Nephron (organoid): ENCODE data around the gene RPA1.
A peak's percentile ranks its signal among the peaks of the same experiment; 100 is the strongest.

Experiments used
- H3K27ac Mint-ChIP-seq, 3 experiments: 2 replicates each; pipeline ENCODE4 v1.8.0; 2020; ENCODE audit warnings: mixed read lengths in 3 of 3, mild to moderate bottlenecking in 2 of 3, moderate library complexity in 1 of 3
- H3K27me3 Mint-ChIP-seq: 2 replicates; pipeline ENCODE4 v1.8.0; 2021; ENCODE audit warnings: low read depth, mild to moderate bottlenecking, moderate library complexity, mixed read lengths
- H3K36me3 Mint-ChIP-seq: 2 replicates; pipeline ENCODE4 v1.8.0; 2020; ENCODE audit warnings: low read depth, mixed read lengths
- H3K4me1 Mint-ChIP-seq: 2 replicates; pipeline ENCODE4 v1.8.0; 2020; ENCODE audit warnings: mixed read lengths
- H3K4me3 Mint-ChIP-seq, 3 experiments: 2 replicates each; pipeline ENCODE4 v1.8.0; 2020; ENCODE audit warnings: mild to moderate bottlenecking in 3 of 3, mixed read lengths in 3 of 3, moderate library complexity in 2 of 3
- H3K9me3 Mint-ChIP-seq: 2 replicates; pipeline ENCODE4 v1.8.0; 2020; ENCODE audit warnings: mixed read lengths
- CTCF ChIP-seq, 3 experiments: fragments of 200-600 bp; sonication (generic); IDR thresholded peaks; one replicate each; pipeline ENCODE4 v1.5.0; 2021; ENCODE audit warnings: antibody characterized with exemption in 3 of 3; ENCODE audit not compliant: unreplicated experiment in 3 of 3

Gene RPA1

GRCh38 chr17:1880851-1881630, 51.2 kb downstream of the RPA1 start:
- Mint-ChIP-seq H3K27me3 (no peaks in the 10 kb centered on the region), H3K36me3 (peaks cover 78% of the 10 kb centered on the region), H3K4me3 (no peak overlapping the region), H3K27ac (no peak overlapping the region), H3K9me3 (peaks cover 13% of the 10 kb centered on the region), H3K4me1 (no peaks in the 10 kb centered on the region)
- TF ChIP-seq CTCF (IDR thresholded peaks at IDR 0.05; ENCODE audit: unreplicated experiment in 3 of 3) = no peak

GRCh38 chr17:1882836-1883235, 53.0 kb downstream of the RPA1 start:
- Mint-ChIP-seq H3K4me1 (no peaks in the 10 kb centered on the region), H3K4me3 (no peak overlapping the region)

GRCh38 chr17:1883536-1883935, 53.7 kb downstream of the RPA1 start:
- H3K9me3 Mint-ChIP-seq = peaks cover 14% of the 10 kb centered on the region
- H3K4me3 Mint-ChIP-seq = no peak overlapping the region
- H3K36me3 Mint-ChIP-seq = peaks cover 82% of the 10 kb centered on the region
- no peaks in the 10 kb centered on the region for H3K27me3 Mint-ChIP-seq
- no peak for TF ChIP-seq CTCF (IDR thresholded peaks at IDR 0.05; ENCODE audit: unreplicated experiment in 3 of 3)
- no peak overlapping the region for H3K27ac Mint-ChIP-seq
- no peaks in the 10 kb centered on the region for H3K4me1 Mint-ChIP-seq

More at GRCh38 chr17:1882836-1883235, 53.0 kb downstream of the RPA1 start:
- H3K9me3 Mint-ChIP-seq = peaks cover 14% of the 10 kb centered on the region
- H3K27ac Mint-ChIP-seq = no peak overlapping the region
- TF ChIP-seq CTCF (IDR thresholded peaks at IDR 0.05; ENCODE audit: unreplicated experiment in 3 of 3) = peak; percentile 35 to 48 (median 41)
- H3K27me3 Mint-ChIP-seq = no peaks in the 10 kb centered on the region
- peaks cover 78% of the 10 kb centered on the region for H3K36me3 Mint-ChIP-seq

- Mint-ChIP-seq H3K27ac (no peak overlapping the region), H3K9me3 (peaks cover 14% of the 10 kb centered on the region), H3K36me3 (peaks cover 76% of the 10 kb centered on the region), H3K4me1 (no peaks in the 10 kb centered on the region), H3K4me3 (no peak overlapping the region), H3K27me3 (no peaks in the 10 kb centered on the region)
- no peak for TF ChIP-seq CTCF (IDR thresholded peaks at IDR 0.05; ENCODE audit: unreplicated experiment in 3 of 3)
Measured at GRCh38 chr17:1888741-1889140, 58.9 kb downstream of the RPA1 start.

GRCh38 chr17:1890758-1891450, 61.1 kb downstream of the RPA1 start:
- Mint-ChIP-seq H3K4me1 (no peaks in the 10 kb centered on the region), H3K27me3 (no peaks in the 10 kb centered on the region), H3K36me3 (peaks cover 68% of the 10 kb centered on the region), H3K4me3 (no peak overlapping the region), H3K27ac (no peak overlapping the region), H3K9me3 (peaks cover 2% of the 10 kb centered on the region)
- TF ChIP-seq CTCF (IDR thresholded peaks at IDR 0.05; ENCODE audit: unreplicated experiment in 3 of 3) = no peak
